ENCODE measurements around the gene ATP2C2. TPM values are rescaled to one million over a fixed set of nuclear protein-coding genes. Genes with fewer than 3 reads are reported as not detected.

ATP2C2 gene
- total RNA-seq, 2 donors from 2014 or later, result 2.0 to 2.6 TPM

- Histone ChIP-seq H3K4me1 (ENCODE audit: control insufficient read depth, insufficient read depth, low read length) (peaks cover 4% of the 10 kb centered on the region), H3K9ac (ENCODE audit: extremely low read depth, low read length, poor library complexity, severe bottlenecking) (no peak overlapping the region), H3K4me3 (ENCODE audit: low read length) (no peak overlapping the region), H3K27me3 (ENCODE audit: control insufficient read depth, insufficient read depth, low read length, poor library complexity, severe bottlenecking) (no peaks in the 10 kb centered on the region), H3K9me3 (ENCODE audit: control insufficient read depth, low read length) (no peaks in the 10 kb centered on the region), H3K27ac (ENCODE audit: low read depth, low read length) (peak overlapping the region; percentile 73), H3K36me3 (ENCODE audit: control insufficient read depth, insufficient read depth, low read length) (no peaks in the 10 kb centered on the region)
- TF ChIP-seq CTCF (conservative IDR thresholded peaks at IDR 0.05), result no peak
- Mint-ChIP-seq H3K36me3 (ENCODE audit: low read depth) (no peaks in the 10 kb centered on the region), H3K4me1 (peaks cover 10% of the 10 kb centered on the region), H3K27ac (no peak overlapping the region), H3K9me3 (no peaks in the 10 kb centered on the region), H3K27me3 (ENCODE audit: insufficient read depth) (no peaks in the 10 kb centered on the region), H3K4me3 (no peak overlapping the region)
- WGBS, 2 experiments (ENCODE audit: insufficient coverage in 1 of 2, insufficient read length in 1 of 2), result 73 to 84% methylated on average over 7 to 11 of the region's 11 CpGs
- no peak for DNase-seq
These were observed 11.7 kb upstream of the ATP2C2 start for GRCh38 chr16:84356591-84357116.

- no peaks in the 10 kb centered on the region for H3K36me3 ChIP-seq (ENCODE audit: control insufficient read depth, insufficient read depth, low read length)
- Mint-ChIP-seq H3K9me3 (no peaks in the 10 kb centered on the region), H3K4me3 (no peak overlapping the region), H3K27me3 (ENCODE audit: insufficient read depth) (no peaks in the 10 kb centered on the region), H3K27ac (no peak overlapping the region), H3K36me3 (ENCODE audit: low read depth) (no peaks in the 10 kb centered on the region), H3K4me1 (peaks cover 12% of the 10 kb centered on the region)
- H3K27me3 ChIP-seq (ENCODE audit: control insufficient read depth, insufficient read depth, low read length, poor library complexity, severe bottlenecking), result no peaks in the 10 kb centered on the region
- H3K27ac ChIP-seq (ENCODE audit: low read depth, low read length), result peak overlapping the region; percentile 73
- H3K4me1 ChIP-seq (ENCODE audit: control insufficient read depth, insufficient read depth, low read length), result peaks cover 4% of the 10 kb centered on the region
- DNase-seq, result no peak
- 83 to 91% methylated on average over 4 to 9 of the region's 9 CpGs for WGBS, 2 experiments (ENCODE audit: insufficient coverage in 1 of 2, insufficient read length in 1 of 2)
- no peak overlapping the region for H3K9ac ChIP-seq (ENCODE audit: extremely low read depth, low read length, poor library complexity, severe bottlenecking)
- no peak for TF ChIP-seq CTCF (conservative IDR thresholded peaks at IDR 0.05)
- H3K9me3 ChIP-seq (ENCODE audit: control insufficient read depth, low read length), result no peaks in the 10 kb centered on the region
- no peak overlapping the region for H3K4me3 ChIP-seq (ENCODE audit: low read length)
These were observed 11.1 kb upstream of the ATP2C2 start for GRCh38 chr16:84357191-84357651.

- Mint-ChIP-seq H3K27me3 (ENCODE audit: insufficient read depth) (no peaks in the 10 kb centered on the region), H3K9me3 (no peaks in the 10 kb centered on the region), H3K4me1 (peaks cover 18% of the 10 kb centered on the region), H3K27ac (peak overlapping the region; percentile 3), H3K36me3 (ENCODE audit: low read depth) (no peaks in the 10 kb centered on the region), H3K4me3 (no peak overlapping the region)
- Histone ChIP-seq H3K27ac (ENCODE audit: low read depth, low read length) (no peak overlapping the region), H3K36me3 (ENCODE audit: control insufficient read depth, insufficient read depth, low read length) (no peaks in the 10 kb centered on the region), H3K9ac (ENCODE audit: extremely low read depth, low read length, poor library complexity, severe bottlenecking) (no peak overlapping the region), H3K27me3 (ENCODE audit: control insufficient read depth, insufficient read depth, low read length, poor library complexity, severe bottlenecking) (no peaks in the 10 kb centered on the region), H3K9me3 (ENCODE audit: control insufficient read depth, low read length) (no peaks in the 10 kb centered on the region), H3K4me1 (ENCODE audit: control insufficient read depth, insufficient read depth, low read length) (peaks cover 4% of the 10 kb centered on the region), H3K4me3 (ENCODE audit: low read length) (no peak overlapping the region)
- no peak for DNase-seq
- 91 to 93% methylated on average over 14 of the region's 14 CpGs for WGBS, 2 experiments (ENCODE audit: insufficient coverage in 1 of 2, insufficient read length in 1 of 2)
- no peak for TF ChIP-seq CTCF (conservative IDR thresholded peaks at IDR 0.05)
These were observed 9.6 kb upstream of the ATP2C2 start for GRCh38 chr16:84358601-84359295.
